Measurements from ENCODE around the gene NAPSA. TPM values are rescaled to one million over a fixed set of nuclear protein-coding genes. Genes with fewer than 3 reads are reported as not detected.

Gene NAPSA
- total and polyA plus RNA-seq, 9 of the 15 experiments (the other 6 are each of a cell fraction or from before 2014, with no cell fraction given): 0.25 to 1.9 (median 0.69) TPM

- TF ChIP-seq GTF3C2 (IDR thresholded peaks at IDR 0.05; ENCODE audit: borderline replicate concordance, extremely low read depth, insufficient read length) (no peak), HES1 (IDR thresholded peaks at IDR 0.05; ENCODE audit: low read depth) (no peak), TFE3 (CRISPR knock-in tag; IDR thresholded peaks at IDR 0.05) (no peak), PHF8 (IDR thresholded peaks at IDR 0.05; ENCODE audit: borderline replicate concordance, low read length) (peak; percentile 75; the same call in 1 of the 2 replicates), OTX1 (CRISPR knock-in tag; IDR thresholded peaks at IDR 0.05) (peak; percentile 68), ZNF609 (CRISPR knock-in tag; IDR thresholded peaks at IDR 0.05; ENCODE audit: borderline replicate concordance) (no peak), HNRNPH1 (optimal IDR thresholded peaks at IDR 0.05; ENCODE audit: low read depth, low read length) (no peak), ZNF764 (CRISPR knock-in tag; IDR thresholded peaks at IDR 0.05; ENCODE audit: low read depth) (0 out of 2 replicates have a peak, but pooled peaks have one; percentile 69), CCAR2 (IDR thresholded peaks at IDR 0.05; ENCODE audit: low read depth, low read length) (no peak), XRCC4 (IDR thresholded peaks at IDR 0.05; ENCODE audit: extremely low read depth, insufficient read depth, insufficient read length) (no peak), MTF1 (CRISPR knock-in tag; IDR thresholded peaks at IDR 0.05; ENCODE audit: borderline replicate concordance) (no peak), ZNF780A (CRISPR knock-in tag; IDR thresholded peaks at IDR 0.05) (peak; percentile 74), ARHGAP35 (IDR thresholded peaks at IDR 0.05; ENCODE audit: partially characterized antibody) (no peak), LARP7 (IDR thresholded peaks at IDR 0.05) (no peak), KDM2B (CRISPR knock-in tag; IDR thresholded peaks at IDR 0.05) (no peak), HNRNPL (IDR thresholded peaks at IDR 0.05; ENCODE audit: low read depth, low read length) (no peak), MCM3 (IDR thresholded peaks at IDR 0.05) (no peak)
These were observed 18.6 kb upstream of the NAPSA start, which contains the start of gene POLD1 (continued) for GRCh38 chr19:50383852-50384684.

All from K562 (cell line).